HG03469 (cell line): ENCODE results near the gene HAUS8.

Experiments
- ATAC-seq: cut with Tn5 transposase; IDR thresholded peaks from one replicate; pipeline ENCODE4 v1.9.1; 2021; ENCODE audit warnings: mild to moderate bottlenecking, moderate library complexity, moderate number of reproducible peaks; ENCODE audit not compliant: unreplicated experiment

HAUS8 gene

GRCh38 chr19:17076543-17076991 is 1.3 kb upstream of the HAUS8 start:
- ATAC-seq, result no peak

GRCh38 chr19:17075864-17076542 is 751 bp upstream of the HAUS8 start:
- no peak for ATAC-seq

- ATAC-seq, result no peak
These were observed 618 bp downstream of the HAUS8 start for GRCh38 chr19:17074634-17075034.

GRCh38 chr19:17073869-17074633 is 1.2 kb downstream of the HAUS8 start:
- no peak for ATAC-seq

GRCh38 chr19:17070912-17071311 is 4.3 kb downstream of the HAUS8 start:
- ATAC-seq, result no peak

- no peak for ATAC-seq
These were observed 4.8 kb downstream of the HAUS8 start for GRCh38 chr19:17070421-17070820.

- no peak for ATAC-seq
These were observed 6.1 kb downstream of the HAUS8 start for GRCh38 chr19:17069193-17069592.

- no peak for ATAC-seq
These were observed 11.8 kb downstream of the HAUS8 start for GRCh38 chr19:17063428-17063827.

GRCh38 chr19:17061691-17062090 is 13.6 kb downstream of the HAUS8 start:
- ATAC-seq, result no peak

- no peak for ATAC-seq
These were observed 14.0 kb downstream of the HAUS8 start for GRCh38 chr19:17061205-17061604.

- no peak for ATAC-seq
These were observed 14.4 kb downstream of the HAUS8 start for GRCh38 chr19:17060802-17061201.

GRCh38 chr19:17058236-17058635 is 17.0 kb downstream of the HAUS8 start:
- no peak for ATAC-seq

- ATAC-seq, result no peak
These were observed 19.6 kb downstream of the HAUS8 start for GRCh38 chr19:17055636-17056035.

GRCh38 chr19:17054746-17055145 is 20.5 kb downstream of the HAUS8 start:
- ATAC-seq, result no peak

GRCh38 chr19:17052439-17052838 is 22.8 kb downstream of the HAUS8 start:
- no peak for ATAC-seq

GRCh38 chr19:17049711-17050280 is 25.5 kb downstream of the HAUS8 start:
- ATAC-seq, result no peak

GRCh38 chr19:17048885-17049453 is 26.3 kb downstream of the HAUS8 start:
- no peak for ATAC-seq

- no peak for ATAC-seq
These were observed 29.2 kb downstream of the HAUS8 start for GRCh38 chr19:17045907-17046502.

- ATAC-seq, result no peak
These were observed 31.5 kb downstream of the HAUS8 start for GRCh38 chr19:17043744-17044143.

- no peak for ATAC-seq
These were observed 33.3 kb downstream of the HAUS8 start for GRCh38 chr19:17041976-17042375.

GRCh38 chr19:17037966-17038500 is 37.2 kb downstream of the HAUS8 start:
- ATAC-seq, result no peak
